GM12878 (cell line): ENCODE measurements around the gene DPP6. TPM values are rescaled to one million over a fixed set of nuclear protein-coding genes. Genes with fewer than 3 reads are reported as not detected.

Source experiments
- ATAC-seq: fragments of 200-7000 bp; cut with Tn5 transposase; 3 replicates; pipeline ENCODE4 v1.9.1; 2020; ENCODE audit warnings: mild to moderate bottlenecking, moderate library complexity
- BruUV-seq: library from RNA; stranded (reverse); fragments of 400-500 nt; replicated peaks from 2 replicates; lab custom pipeline; 2021; lab: Mats Ljungman, UMichigan
- CTCF ChIA-PET: fragments of 300-600 bp; sonication (Branson Sonifier 250); formaldehyde crosslinking; extraction: SDS; loops from one replicate; lab custom pipeline; 2021; ENCODE audit warnings: inconsistent platforms; lab: Yijun Ruan, JAX
- POLR2A ChIA-PET: fragments of 350-600 bp; formaldehyde crosslinking; extraction: SDS; loops from one replicate; lab custom pipeline; 2021; ENCODE audit warnings: inconsistent platforms; lab: Charles Lee
- RAD21 ChIA-PET: fragments of 300-600 bp; sonication (Branson Sonifier 250); formaldehyde crosslinking; loops from one replicate; lab custom pipeline; 2023; ENCODE audit warnings: antibody characterized with exemption; ENCODE audit not compliant: unreplicated experiment; lab: Charles Lee
- SMC1A ChIA-PET: fragments of 300-600 bp; sonication (Branson Sonifier 250); formaldehyde crosslinking; loops from one replicate; lab custom pipeline; 2023; ENCODE audit not compliant: unreplicated experiment, uncharacterized antibody; lab: Charles Lee
- DNase-seq: peaks from one replicate; pipeline ENCODE4 v3.0.0-alpha.2; 2011; ENCODE audit warnings: low read depth, low spot score
- FAIRE-seq: peaks from 3 replicates; lab custom pipeline; 2011; peaks lifted over from hg19 to GRCh38; lab: Jason Lieb, UNC
- H2AFZ ChIP-seq: 2 replicates; pipeline ENCODE4 v1.6.0; 2011; ENCODE audit warnings: low read depth, low read length, control low read depth; ENCODE audit not compliant: control insufficient read depth
- H3K27ac ChIP-seq: 2 replicates; pipeline ENCODE4 v1.5.1; 2011; ENCODE audit warnings: control low read depth; ENCODE audit not compliant: control insufficient read depth, insufficient read depth
- H3K27me3 ChIP-seq, 2 experiments: replicated peaks in 1 of 2; 2 replicates each; pipeline versions ENCODE4 v1.6.0 to v1.6.1; 2011; ENCODE audit warnings: low read length in 1 of 2; ENCODE audit not compliant: control insufficient read depth in 2 of 2, insufficient read depth in 2 of 2
- H3K36me3 ChIP-seq, 2 experiments: 2 replicates each; pipeline ENCODE4 v1.5.1; 2011; ENCODE audit warnings: low read length in 1 of 2; ENCODE audit not compliant: control insufficient read depth in 2 of 2, insufficient read depth in 2 of 2
- H3K4me1 ChIP-seq: 2 replicates; pipeline ENCODE4 v1.6.1; 2011; ENCODE audit warnings: mild to moderate bottlenecking, low read length, moderate library complexity, mixed read lengths; ENCODE audit not compliant: control insufficient read depth, insufficient read depth
- H3K4me2 ChIP-seq: 2 replicates; pipeline ENCODE4 v1.6.0; 2011; ENCODE audit warnings: control low read depth; ENCODE audit not compliant: control insufficient read depth, insufficient read depth
- H3K4me3 ChIP-seq: fragments of 200-600 bp; sonication (generic); 2 replicates; pipeline ENCODE4 v1.5.1; 2016
- H3K79me2 ChIP-seq: 2 replicates; pipeline ENCODE4 v1.6.0; 2011; ENCODE audit warnings: low read length; ENCODE audit not compliant: control insufficient read depth, insufficient read depth
- H3K9ac ChIP-seq: 2 replicates; pipeline ENCODE4 v1.8.0; 2011; ENCODE audit warnings: low read length, control low read depth, mixed read lengths; ENCODE audit not compliant: control insufficient read depth, insufficient read depth
- H3K9me3 ChIP-seq: replicated peaks from 3 replicates; pipeline ENCODE4 v1.5.1; 2011; ENCODE audit warnings: mild to moderate bottlenecking, low read length; ENCODE audit not compliant: control insufficient read depth, insufficient read depth
- H4K20me1 ChIP-seq: 2 replicates; pipeline ENCODE4 v1.6.0; 2011; ENCODE audit not compliant: control insufficient read depth, insufficient read depth
- HDGF ChIP-seq: fragments of 450-650 bp; IDR thresholded peaks from 2 replicates; pipeline ENCODE4 v1.6.1; 2016; ENCODE audit warnings: antibody characterized with exemption
- PKNOX1 ChIP-seq: fragments of 450-650 bp; IDR thresholded peaks from 2 replicates; pipeline ENCODE4 v1.6.1; 2016; ENCODE audit warnings: mild to moderate bottlenecking
- ZBTB33 ChIP-seq: fragments of 450-650 bp; IDR thresholded peaks from 2 replicates; pipeline ENCODE4 v1.6.1; 2017; ENCODE audit warnings: mild to moderate bottlenecking
- WGBS: methylation state at CpG from one replicate; pipeline ENCODE4 v1.1.6; 2016; ENCODE audit warnings: low lambda C conversion rate; ENCODE audit not compliant: insufficient replicate concordance, insufficient coverage; ENCODE audit errors: missing lambda C conversion rate; 5-methylcytosine and 5-hydroxymethylcytosine counted together
- in situ Hi-C: fragments of 300-500 bp; cut with MboI; formaldehyde crosslinking; loops from 9 replicates; pipeline ENCODE4 v1.14.3; 2018; ENCODE audit warnings: mixed read lengths
- intact Hi-C: fragments of 100-400 bp; cut with micrococcal nuclease; formaldehyde crosslinking; loops from one replicate; pipeline ENCODE4 v1.14.2; 2022; ENCODE audit not compliant: unreplicated experiment
- polyA plus RNA-seq, 11 experiments: library from polyadenylated mRNA; depleted of rRNA in 4 of 11; unstranded in 6 of 11; stranded (reverse) in 5 of 11; fragments of >200 nt; fragmentation: Nextera tagmentation in 4 of 11; fragmentation: Illumina TruSeq in 1 of 11; extraction: Ambion mirVana in 4 of 11; extraction: Trizol in 1 of 11; gene quantifications; 1 replicate in 1 of 11; 2 replicates in 10 of 11; pipeline versions ENCODE4 v1.2.1 to v1.2.3, GENCODE V29; 2011 to 2016; ENCODE audit warnings: inconsistent platforms in 2 of 11, missing spikeins in 2 of 11, low read depth in 1 of 11
- total RNA-seq, 4 experiments: library from RNA; depleted of rRNA in 3 of 4; stranded (reverse); fragments of >200 nt in 3 of 4; fragmentation: Illumina TruSeq in 1 of 4; extraction: Trizol in 1 of 4; gene quantifications; 2 replicates each; pipeline versions ENCODE4 v1.2.1 to v1.2.3, GENCODE V29; 2013 to 2021

The DPP6 gene
- total and polyA plus RNA-seq, 10 of the 15 experiments (the other 5 are each of a cell fraction or from before 2014, with no cell fraction given): not detected

- ChIA-PET RAD21 (no interaction called here), POLR2A (interaction anchor here (0.7 kb wide), 1 partner anchor 489 kb away, joined by 4 read pairs; no protein-coding TSS in a partner anchor), SMC1A (no interaction called here), CTCF (no interaction called here)
- Histone ChIP-seq H3K9ac (no peak overlapping the region), H3K36me3 (no peaks in the 10 kb centered on the region), H3K9me3 (no peaks in the 10 kb centered on the region), H3K4me3 (no peak overlapping the region), H3K79me2 (no peaks in the 10 kb centered on the region), H3K4me1 (no peaks in the 10 kb centered on the region), H3K4me2 (no peak overlapping the region), H3K27ac (no peak overlapping the region), H2AFZ (no peak overlapping the region), H4K20me1 (no peaks in the 10 kb centered on the region), H3K27me3 (no peaks in the 10 kb centered on the region)
- 25% methylated on average over 7 of the region's 7 CpGs for WGBS
- intact Hi-C loops (no loop called here), in situ Hi-C loops (no loop called here)
- no peak for DNase-seq
- no TSS peak for BruUV-seq
- TF ChIP-seq ZBTB33: no peak
- no peak for TF ChIP-seq PKNOX1
- TF ChIP-seq HDGF: no peak
- no peak for FAIRE-seq
- ATAC-seq: no peak
Measured at GRCh38 chr7:154438571-154439367, 386.6 kb downstream of the DPP6 start.
